GM19463 (cell line): Measurements from ENCODE around the gene SMIM44.
A peak's percentile ranks its signal among the peaks of the same experiment; 100 is the strongest.

ENCODE experiments used
- ATAC-seq: cut with Tn5 transposase; IDR thresholded peaks from one replicate; pipeline ENCODE4 v1.9.1; 2021; ENCODE audit warnings: mild to moderate bottlenecking, moderate library complexity; ENCODE audit not compliant: unreplicated experiment

SMIM44 gene

GRCh38 chr19:3501780-3502179 is 18.5 kb upstream of the SMIM44 start:
- no peak for ATAC-seq

DNA sequence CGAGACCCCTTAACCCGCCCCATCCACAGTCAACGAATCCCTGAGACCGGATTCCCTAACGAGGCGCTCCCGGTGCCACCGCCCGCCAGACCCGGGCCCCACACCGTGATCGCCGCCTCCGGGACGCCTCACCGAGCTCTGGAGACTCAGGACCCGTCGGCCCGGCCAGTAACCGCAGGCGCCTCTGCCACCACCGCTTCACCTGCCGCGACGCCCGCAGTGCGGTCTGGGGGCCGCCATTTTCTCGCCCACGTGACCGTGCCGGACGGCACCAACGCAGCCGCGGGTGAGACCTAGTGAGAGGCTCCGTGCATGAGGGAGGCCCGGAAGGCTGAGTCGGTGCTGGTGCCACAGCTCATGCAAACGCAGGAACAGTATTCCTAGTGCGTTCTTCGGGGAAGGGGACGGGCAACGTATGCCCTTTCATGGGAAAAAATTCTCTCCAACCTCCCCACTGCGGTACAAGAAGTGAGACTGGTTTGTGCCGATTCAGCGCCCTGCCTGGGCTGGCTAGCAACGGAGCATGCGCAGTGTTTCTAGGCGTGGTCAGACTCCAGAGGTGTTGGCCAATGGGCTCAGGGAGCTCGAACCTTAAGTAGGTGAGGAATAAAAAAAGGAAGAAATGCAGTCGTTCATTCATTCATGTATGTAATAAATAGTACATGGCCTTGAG is 17.3 kb upstream of the SMIM44 start, which contains the start of gene DOHH:
DOHH (minus strand) TSS at position 246 of the 673 bp plus-strand sequence. CDS start 3,860 bp downstream, outside the sequence.
- ATAC-seq, result peak; percentile 87

DNA sequence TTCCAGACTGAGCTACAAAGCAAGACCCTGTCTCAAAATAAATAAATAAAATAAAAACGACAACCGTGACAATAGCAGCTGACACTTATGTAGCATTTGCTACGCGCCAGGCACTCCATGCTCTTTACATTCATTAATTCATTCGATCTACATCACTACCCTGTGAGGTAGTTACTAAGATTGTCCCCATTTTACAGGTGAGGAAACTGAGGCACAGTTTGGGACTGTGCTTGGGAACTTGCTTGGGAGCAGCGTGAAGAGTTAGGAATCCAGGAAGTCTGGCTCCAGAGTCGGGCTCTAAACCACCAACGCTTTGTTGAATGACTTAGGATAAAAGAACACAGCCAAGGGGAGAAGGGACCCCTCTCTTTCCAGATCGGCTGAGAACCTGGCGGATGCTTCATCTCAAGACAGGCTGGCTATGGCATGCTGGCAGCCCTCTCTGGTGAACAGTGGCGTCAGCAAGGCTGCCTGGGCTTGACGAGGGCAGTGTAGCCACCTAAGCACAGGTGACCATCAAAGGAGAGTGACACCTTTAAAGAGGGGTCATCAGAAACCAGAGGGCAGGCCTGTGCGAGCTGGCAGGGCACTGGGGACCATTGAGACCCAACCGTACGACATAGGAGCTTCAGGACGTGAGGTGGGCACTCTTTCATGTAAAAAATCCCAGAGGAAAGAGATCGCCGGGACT is 16.6 kb upstream of the SMIM44 start:
- ATAC-seq, result no peak

DNA sequence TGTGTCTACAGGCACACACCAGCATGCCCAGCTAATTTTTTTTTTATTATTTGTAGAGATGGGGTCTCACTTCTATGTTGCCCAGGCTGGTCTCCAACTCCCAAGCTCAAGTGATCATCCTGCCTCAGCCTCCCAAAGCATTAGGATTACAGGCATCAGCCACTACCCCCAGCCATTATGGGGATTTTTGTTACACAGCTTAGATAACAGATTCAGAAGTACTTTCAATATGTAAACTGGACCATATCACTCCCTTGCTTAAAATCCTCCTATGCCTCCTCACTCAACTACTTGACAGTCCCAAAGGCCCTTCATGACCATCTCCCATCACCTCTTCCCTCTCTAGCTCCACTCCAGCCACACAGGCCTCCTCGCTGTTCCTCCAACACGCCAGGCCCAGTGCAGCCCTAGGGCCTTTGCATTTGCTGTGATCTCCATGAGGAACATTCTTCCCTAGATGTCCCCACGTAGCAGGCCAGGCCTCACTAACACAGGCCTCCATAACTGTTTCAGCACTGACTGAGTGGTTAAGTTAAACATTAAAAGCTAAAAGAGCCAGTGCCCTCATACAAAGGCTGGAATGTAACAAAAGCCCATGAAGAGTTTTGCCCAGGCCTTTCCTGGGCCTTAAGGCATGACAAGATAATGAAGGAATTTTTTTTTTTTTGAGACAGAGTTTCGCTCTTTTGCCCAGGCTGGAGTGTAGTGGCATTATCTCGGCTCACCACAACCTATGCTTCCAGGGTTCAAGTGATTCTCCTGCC is 14.7 kb upstream of the SMIM44 start:
- no peak for ATAC-seq

DNA sequence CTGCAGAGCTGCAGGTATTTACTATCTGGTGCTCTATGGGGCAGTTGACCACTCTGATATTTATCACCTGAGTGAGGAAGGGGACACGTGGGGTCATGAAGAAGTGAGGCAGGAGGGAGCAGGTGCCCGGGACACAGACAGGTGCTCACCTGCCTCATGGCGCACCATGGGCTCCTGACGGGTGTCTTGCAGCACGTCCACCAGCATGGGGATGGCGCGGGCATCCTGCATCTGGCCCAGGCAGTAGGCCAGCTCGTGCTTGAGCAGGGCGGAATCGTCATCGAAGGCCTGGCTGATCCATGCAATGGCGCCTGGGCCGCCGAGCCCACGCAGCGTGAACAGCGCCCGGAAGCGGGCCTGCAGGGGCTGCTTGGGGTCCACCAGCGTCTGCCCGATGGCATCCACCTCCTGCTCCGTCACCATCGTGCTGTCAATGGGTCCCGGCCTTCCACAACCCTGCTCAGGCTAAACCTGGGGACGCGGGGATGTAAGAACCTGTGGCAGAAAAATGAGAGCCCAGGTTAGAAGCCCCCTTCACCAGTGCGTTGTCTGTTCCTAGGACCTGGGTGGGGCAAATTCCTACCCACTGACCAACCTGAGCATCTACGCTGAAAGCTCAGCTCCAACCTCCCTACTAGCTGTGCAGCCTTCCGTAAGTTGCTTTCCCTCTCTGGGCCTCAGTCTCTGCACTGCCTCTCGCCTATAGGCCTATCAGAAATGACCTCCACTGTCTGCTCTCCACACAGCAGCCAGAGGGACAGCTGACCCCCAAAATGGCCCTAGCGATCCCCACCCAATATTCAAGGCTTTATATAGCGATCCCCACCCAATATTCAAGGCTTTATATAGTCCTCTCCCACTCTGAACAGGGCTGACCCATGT is 13.4 kb upstream of the SMIM44 start:
- no peak for ATAC-seq

DNA sequence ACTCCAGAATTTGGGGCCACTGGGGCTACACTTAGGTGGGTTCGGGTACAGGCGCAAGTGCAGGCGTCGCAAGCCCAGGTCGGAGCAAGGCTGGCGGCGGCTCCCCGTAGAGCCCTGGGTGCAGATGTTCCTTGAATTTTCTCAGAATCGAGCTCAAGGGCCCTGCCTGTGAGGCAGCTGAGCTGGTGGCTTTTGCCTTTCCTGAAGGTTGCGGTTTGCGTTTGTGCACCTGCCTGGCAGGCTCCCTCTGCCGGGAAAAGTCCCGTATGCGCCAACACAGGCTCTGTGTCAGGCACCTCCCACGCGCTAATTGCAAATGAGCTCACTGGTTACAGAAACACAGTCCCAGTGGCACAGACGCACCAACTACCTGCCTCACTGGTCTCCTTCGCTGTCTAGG is 11.3 kb upstream of the SMIM44 start:
- ATAC-seq, result no peak

DNA sequence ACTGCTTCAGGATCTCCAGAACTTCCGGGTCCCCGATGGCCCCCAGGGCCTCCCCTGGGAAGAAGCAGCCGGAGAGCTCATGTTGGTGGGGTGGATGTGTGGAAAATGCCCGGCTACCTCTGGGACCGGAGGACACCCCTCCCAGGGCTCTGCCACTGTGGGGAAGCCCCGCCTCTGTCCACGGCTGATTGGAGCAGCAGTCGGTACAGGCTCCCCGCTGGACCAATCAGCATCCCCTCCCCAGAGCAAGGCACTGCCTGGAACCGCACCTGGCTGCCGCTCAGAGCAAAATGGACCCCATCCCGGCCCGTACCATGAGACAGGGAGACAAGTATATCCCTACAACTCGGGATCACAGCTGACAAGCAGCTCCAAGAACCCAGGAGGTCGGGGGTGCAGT is 10.8 kb upstream of the SMIM44 start:
- ATAC-seq, result no peak

GRCh38 chr19:3493651-3494050 is 10.4 kb upstream of the SMIM44 start:
- ATAC-seq, result no peak

DNA sequence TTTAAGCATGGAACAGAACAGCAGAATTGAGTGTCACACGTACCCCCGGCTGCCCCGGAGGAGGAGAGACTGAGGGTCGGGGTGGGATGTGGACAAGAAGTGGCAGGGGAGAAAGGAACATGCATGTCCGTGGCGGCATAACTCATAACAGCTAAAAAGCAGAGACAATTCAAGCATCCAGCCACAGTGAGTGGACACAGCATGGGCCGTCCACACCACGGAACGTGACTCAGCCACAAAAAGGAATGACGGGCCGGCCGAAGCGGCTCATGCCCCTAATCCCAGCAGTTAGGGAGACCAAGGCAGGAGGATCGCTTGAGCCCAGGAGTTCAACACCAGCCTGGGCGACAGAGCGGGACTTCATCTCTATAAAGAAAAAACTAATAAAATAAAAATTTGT is 9.7 kb upstream of the SMIM44 start:
- ATAC-seq, result no peak

DNA sequence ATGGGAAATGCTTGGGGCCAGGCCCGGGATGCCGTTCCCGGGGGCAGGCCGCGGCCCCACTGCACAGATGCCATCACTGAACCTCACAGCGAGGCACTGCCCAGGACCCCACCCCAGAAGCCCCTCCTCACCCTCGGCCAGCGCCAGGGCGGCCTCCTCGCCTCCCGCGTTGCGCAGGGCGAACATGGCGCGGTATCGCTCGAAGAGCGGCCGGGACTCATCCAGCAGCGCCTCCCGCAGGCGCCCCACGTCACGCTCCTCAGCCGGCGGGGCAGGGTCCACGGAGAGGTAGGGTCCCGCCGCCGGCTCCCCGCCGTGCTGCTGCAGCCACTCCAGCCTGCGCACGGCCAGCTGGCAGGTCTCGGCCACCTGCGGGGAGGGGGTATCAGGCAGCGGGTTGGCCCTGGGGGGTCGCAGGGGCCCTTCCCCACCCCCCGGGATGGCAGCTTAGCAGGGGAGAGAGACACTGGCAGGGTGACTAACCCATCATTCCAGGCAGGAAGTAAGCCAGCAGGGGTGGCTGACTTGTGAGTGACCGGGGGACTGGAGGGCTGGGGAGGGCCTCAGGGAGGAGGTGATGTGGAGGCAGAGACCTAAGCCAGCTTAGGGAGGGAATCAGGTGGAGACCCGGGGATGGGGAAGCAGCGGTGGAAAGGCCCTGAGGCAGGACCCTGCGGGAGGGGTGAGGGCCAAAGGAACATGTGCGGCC is 9.0 kb upstream of the SMIM44 start:
- no peak for ATAC-seq

DNA sequence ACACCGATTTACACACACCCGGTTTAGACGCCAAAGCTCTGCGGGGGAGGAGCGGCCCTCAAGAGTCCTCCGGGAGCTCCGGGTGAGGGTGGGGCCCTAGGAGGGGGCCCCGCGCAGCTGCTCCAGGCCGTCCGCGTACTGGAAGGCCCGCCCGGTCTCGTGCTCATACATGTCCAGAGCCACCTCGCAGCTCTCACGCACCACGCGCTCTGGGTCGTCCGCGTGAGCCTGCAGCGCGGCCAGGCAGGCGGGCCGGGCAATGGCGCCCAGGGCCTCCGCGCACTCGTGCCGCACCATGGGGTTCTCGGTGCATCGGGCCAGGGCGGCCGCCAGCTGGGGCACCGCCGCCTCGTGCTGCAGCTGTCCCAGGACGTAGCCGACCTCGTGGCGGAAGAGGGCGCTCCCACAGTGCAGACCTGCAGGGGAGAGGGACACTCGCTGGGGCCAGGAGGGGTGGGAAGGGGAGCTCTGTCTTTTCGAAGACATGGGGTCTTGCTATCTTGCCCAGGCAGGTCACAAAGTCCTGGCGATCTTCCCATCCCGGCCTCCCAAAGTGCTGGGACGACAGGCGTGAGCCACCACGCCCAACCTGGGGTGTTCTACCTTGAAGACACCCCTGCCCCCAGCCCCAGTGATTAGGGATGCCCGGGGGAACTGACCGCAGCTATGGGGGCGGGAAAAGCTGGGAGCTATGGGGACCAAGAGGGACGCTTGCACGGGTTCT is 8.3 kb upstream of the SMIM44 start:
- ATAC-seq, result no peak

- ATAC-seq, result no peak
Measured at GRCh38 chr19:3482507-3483225, 575 bp downstream of the SMIM44 start.

- ATAC-seq, result no peak
Measured at GRCh38 chr19:3481241-3482090, 1.8 kb downstream of the SMIM44 start.

- no peak for ATAC-seq
Measured at GRCh38 chr19:3480383-3481091, 2.7 kb downstream of the SMIM44 start, which contains the start of gene SMIM24. SMIM24 (minus strand) TSS chr19:3480525; CDS start chr19:3480463, 62 bp downstream.

DNA sequence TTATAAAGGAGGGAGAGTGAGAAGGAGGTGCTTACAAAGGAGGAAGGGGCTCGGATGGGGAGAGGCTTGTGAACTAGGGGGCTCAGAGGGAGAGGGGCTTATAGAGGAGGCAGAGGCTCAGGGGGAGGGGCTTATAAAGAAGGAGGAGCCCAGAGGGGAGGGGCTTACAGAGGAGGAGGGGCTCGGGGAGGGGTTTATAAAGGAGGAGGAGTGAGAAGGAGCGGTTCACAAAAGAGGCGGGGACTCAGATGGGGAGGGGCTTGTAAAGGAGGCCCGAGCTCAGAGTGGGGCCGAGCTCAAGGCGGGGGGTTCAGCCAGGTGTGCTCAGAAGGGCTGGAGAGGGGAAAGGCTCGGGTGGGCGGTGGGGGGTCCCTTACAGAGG is 3.4 kb downstream of the SMIM44 start:
- ATAC-seq, result no peak

GRCh38 chr19:3479177-3479833 is 3.9 kb downstream of the SMIM44 start:
- no peak for ATAC-seq
